ENCODE measurements around the gene BRSK1.

- TF ChIP-seq CTCF (IDR thresholded peaks at IDR 0.05), result no peak
- TF ChIP-seq POLR2A (IDR thresholded peaks at IDR 0.05), result no peak
These were observed 4.5 kb upstream of the BRSK1 start for GRCh38 chr19:55279340-55279739.

Measured in testis (tissue), 2 donors.